Thyroid gland (tissue), 4 donors: ENCODE results near the gene PLCL1.

ENCODE experiments used
- CTCF ChIP-seq, 6 experiments: fragments of 200-600 bp in 3 of 6; fragments of 450-650 bp in 3 of 6; sonication (generic) in 3 of 6; IDR thresholded peaks; one replicate each; pipeline ENCODE4 v1.5.1; 2016 to 2019; ENCODE audit warnings: antibody characterized with exemption in 6 of 6, mild to moderate bottlenecking in 2 of 6, inconsistent platforms in 1 of 6, moderate library complexity in 1 of 6
- POLR2A ChIP-seq, 2 donors: fragments of 450-650 bp; IDR thresholded peaks; one replicate each; pipeline ENCODE4 v1.6.1; 2017; ENCODE audit warnings: antibody characterized with exemption in 2 of 2, mild to moderate bottlenecking in 2 of 2, moderate library complexity in 1 of 2

- TF ChIP-seq CTCF (IDR thresholded peaks at IDR 0.05) (no peak), POLR2A (IDR thresholded peaks at IDR 0.05) (no peak)
These were observed 186.0 kb downstream of the PLCL1 start for GRCh38 chr2:197990356-197990755.
